ENCODE measurements around the gene CNTN5.

Gene CNTN5

GRCh38 chr11:99383648-99384245, 363.0 kb downstream of the CNTN5 start:
- no peak for DNase-seq (ENCODE audit: low spot score)

GRCh38 chr11:99391245-99391644, 370.5 kb downstream of the CNTN5 start:
- no peak for DNase-seq (ENCODE audit: low spot score)

DNA sequence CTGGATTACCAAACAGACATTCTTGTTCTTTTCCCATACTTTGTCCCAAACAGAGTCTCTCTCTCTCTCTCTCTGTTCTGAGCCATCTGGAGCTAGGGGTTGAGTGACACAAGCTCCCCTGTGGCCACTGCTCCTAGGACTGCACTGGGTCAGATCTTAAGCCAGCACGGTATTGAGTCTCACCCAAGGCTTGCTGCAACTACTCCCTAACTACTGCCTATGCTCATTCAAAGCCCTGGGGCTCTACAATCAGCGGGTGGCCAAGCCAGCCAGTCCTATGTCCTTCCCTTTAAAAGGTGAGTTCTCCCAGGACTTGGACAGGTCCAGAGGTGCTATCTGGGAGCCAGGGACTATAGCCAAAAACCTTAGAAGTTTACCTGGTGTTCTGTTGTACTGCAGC, 385.6 kb downstream of the CNTN5 start:
- no peak for DNase-seq (ENCODE audit: low spot score)

DNA sequence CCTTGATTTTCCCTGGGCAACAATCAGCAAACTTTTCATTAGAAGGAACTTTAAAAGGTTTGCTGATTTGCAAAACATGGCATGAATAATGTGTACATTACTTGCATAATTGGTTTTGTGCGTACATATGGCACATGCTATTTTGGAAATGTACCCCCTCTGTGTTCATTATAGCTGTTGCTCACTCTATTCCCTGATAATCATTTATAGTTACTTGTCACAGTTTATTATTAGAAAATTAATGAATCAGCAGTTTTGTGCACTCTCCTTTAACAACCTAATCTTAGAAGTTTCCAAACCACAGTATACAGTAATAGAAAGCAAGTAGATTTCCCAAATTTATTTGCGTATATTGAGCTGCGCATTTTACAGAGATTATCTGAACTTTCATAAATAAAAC, 389.9 kb downstream of the CNTN5 start:
- no peak for DNase-seq (ENCODE audit: low spot score)

DNA sequence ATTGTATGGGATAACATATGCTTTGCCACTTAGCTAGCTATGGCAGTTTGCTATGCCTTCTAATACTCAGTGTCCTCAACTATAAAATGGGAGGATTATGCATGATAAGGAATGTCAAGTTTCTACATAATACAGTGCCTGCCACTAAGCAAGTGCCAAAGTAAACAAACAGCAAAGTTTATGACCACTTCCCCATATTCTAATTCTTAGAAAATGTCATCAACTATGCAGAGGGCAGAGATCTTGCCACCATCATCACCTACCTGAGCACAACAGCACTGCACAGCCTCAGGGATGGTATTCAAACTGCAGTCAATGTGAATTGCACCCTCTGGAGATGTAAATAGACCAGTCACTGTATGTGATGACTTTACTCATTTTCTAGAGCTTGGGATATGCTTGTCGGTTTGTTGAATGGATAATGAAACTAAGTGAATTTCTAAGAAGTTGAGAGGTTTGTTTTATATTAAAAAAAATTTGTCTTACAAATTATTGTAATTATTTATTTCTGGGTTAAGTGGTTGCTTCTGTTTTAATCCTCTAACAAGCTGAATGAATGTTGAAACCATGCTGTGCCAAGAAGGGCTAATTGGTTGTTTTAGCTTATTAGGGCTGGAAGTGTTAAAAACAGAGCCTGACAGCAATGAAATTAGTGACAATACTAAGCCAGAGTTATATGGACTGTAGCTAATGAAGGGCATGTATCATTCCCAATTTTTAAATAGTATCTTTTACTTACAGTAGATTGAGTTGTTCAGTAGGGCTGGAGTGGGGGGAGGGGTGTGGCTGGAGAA, 398.4 kb downstream of the CNTN5 start:
- no peak for DNase-seq (ENCODE audit: low spot score)

GRCh38 chr11:99419991-99420390, 399.2 kb downstream of the CNTN5 start:
- no peak for DNase-seq (ENCODE audit: low spot score)

GRCh38 chr11:99422581-99423427, 402.1 kb downstream of the CNTN5 start:
- DNase-seq (ENCODE audit: low spot score) = no peak

DNA sequence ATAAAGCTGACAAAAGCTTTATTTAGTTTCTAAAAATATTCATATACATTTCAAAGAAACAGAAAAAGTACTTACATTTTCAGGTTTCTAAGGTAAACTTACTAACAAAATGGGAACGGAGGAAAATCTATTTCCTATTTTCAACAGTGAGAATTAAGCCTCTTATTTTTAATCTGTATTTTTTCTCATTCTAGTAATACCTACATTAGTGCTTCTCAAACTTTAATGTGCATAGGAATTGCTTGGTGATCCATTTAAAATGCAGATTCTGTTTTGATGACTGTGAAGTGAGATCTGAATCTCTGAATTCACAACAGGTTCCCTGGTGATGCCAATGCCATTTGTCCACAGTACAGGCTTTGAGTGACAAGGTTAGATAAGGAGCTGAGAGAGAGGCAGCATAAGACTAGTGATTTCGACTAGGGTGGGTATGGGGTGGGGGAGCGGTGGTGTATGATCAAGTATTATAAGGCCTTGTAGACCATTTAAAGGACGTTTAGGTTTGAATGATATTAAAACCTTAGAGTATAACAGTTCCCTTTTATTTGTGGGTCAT, 402.8 kb downstream of the CNTN5 start:
- no peak for DNase-seq (ENCODE audit: low spot score)

DNA sequence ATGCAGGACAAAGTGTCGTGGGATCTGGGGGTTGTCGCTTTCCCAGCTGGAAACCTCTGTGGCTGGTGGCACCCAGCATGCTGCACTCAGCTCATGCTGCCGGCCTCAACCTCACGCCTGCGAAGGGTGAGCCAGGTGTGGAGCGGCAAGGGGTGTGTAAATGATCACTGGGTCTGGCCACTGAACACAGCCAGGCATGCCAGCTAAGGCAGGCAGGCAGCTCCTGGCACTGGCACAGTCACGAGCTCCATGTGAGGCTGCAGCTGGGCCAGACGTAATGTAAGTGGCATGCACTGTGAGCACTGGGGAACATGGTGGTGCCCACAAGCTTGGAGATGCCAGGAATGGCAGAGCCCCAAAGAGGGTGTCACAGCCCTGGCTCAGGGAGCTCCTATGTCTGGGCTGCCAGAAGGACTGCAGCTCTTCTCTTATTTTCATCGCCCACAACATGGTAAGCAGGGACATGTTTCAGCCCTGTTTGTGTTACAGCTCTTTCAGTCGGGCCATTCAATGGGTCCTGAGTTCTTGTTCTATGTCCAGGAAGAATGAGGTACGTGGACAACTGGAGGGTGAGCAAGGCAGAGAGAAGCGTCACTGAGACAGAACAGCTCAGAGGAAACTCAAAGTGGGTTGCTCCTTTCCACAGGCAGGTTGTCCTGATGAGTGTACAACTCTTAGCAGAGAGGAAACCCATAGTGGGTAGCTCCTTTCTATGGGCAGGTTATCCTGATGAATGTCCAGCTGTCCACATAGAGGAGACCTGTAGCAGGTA, 403.8 kb downstream of the CNTN5 start:
- DNase-seq (ENCODE audit: low spot score) = no peak

GRCh38 chr11:99425596-99425995, 404.8 kb downstream of the CNTN5 start:
- DNase-seq (ENCODE audit: low spot score) = no peak

DNA sequence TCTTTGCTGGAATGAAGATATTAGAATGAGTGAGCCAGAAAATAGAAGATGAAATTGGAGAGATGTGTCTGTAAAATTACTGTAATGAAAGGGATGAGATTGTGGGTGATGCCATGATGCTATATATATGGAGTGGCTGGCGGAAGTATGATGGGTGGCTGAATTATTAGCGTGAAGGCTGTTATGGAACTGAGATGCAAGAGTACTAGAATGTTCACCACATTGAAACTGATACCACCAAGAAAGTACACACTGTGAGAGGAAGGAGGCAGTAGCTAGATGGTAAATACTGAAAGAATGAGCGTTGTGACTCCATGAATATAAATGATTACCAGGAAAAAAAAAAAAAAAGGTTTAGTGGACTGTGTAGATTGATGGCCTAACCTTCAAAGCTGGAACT, 411.9 kb downstream of the CNTN5 start:
- no peak for DNase-seq (ENCODE audit: low spot score)

GRCh38 chr11:99443276-99443675, 422.5 kb downstream of the CNTN5 start:
- DNase-seq (ENCODE audit: low spot score) = no peak

- DNase-seq (ENCODE audit: low spot score) = no peak
These were observed 425.7 kb downstream of the CNTN5 start for GRCh38 chr11:99446400-99446799.

DNA sequence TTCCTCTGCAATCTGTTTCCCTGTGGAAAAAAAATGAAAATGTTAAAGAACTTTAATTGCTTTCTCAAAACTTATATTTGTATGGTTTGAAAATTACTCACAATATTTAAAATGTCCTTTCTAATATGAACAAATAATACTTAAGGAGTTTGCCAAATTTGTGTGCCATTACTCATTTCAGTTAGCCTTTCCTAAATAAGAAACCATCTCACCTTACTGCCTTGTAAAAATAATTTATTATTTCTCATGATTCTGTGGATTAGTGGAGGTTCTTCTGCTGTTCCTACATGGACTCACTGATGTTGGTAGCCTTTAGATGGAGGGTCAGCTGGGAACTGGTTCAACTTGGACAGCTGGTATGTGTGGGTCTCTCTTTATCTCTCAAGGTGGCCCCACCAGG, 428.6 kb downstream of the CNTN5 start:
- no peak for DNase-seq (ENCODE audit: low spot score)

DNA sequence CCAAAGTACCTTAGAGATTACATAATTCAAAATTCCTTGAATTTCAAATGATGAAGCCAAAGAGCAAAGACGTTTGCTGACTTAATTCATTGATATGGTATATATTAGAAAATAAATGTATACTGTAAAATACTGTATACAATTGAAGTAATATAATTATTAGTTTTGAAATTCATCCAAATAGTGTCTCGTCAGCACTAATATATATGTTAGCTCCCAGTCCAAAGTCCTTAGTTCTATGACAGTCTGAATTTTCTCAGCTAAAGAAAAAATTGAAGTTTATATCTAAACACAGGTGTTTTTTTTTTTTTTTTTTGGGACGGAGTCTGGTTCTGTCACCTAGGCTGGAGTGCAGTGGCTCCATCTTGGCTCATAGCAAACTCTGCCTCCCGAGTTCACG, 431.3 kb downstream of the CNTN5 start:
- no peak for DNase-seq (ENCODE audit: low spot score)

- DNase-seq (ENCODE audit: low spot score) = no peak
These were observed 441.2 kb downstream of the CNTN5 start for GRCh38 chr11:99461913-99462312.

DNA sequence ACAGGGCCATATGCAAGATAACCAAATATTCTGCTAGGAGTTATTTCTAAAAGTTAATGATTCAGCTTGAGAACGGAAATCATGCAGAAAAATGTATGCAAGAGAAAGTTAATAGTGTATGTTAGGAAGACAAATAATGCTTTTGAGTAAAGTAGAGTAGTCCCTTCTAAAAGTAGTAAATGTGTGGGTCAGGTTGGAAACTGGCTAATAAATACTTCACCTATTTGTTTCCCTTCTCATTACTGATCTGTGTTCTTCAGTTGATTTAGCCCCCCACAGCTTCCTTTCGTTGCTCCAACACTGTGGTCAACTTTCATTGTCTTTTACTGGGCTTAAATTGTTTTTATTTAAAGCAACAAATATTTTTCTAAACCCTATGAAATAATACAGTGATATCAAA, 444.2 kb downstream of the CNTN5 start:
- no peak for DNase-seq (ENCODE audit: low spot score)

DNA sequence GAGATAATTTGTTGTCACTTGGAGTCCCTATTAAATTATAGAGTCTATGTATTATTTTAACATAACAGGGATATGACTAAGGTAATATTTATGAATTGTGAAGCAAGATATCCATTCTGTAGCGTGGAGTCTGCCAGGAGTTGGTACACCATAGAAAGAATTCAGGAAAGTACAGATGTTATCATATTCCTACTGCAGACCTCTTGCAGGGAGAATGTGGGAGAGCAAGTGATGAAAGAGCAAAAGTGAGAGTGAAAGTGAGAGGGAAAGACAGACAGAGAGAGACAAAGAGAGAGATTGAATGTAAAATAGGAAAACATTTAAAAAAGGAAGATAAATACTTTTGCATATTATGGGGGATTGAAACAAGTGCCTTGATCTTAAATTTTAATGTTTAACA, 468.8 kb downstream of the CNTN5 start:
- no peak for DNase-seq (ENCODE audit: low spot score)

- DNase-seq (ENCODE audit: low spot score) = no peak
These were observed 473.3 kb downstream of the CNTN5 start for GRCh38 chr11:99494065-99494464.

GRCh38 chr11:99501655-99502054, 480.9 kb downstream of the CNTN5 start:
- DNase-seq (ENCODE audit: low spot score) = no peak

DNA sequence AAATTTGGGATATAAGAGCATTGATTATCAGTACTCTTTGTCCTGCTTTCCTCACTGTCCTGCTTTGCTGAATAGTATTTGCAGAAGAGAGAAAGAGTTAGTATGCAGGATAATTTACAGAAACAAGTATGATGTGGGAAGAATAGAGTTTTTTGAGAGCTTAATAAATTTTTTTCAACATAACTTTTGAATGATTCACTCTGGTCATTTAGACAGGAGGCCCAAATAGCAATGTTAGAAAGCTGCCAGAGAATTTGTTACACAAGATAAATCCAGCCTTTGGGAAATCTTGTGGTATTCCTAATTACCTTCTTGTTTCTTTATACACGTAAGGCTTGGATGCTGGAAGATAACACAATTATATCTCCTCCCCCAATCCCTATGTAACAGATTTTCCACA, 484.6 kb downstream of the CNTN5 start:
- no peak for DNase-seq (ENCODE audit: low spot score)

DNA sequence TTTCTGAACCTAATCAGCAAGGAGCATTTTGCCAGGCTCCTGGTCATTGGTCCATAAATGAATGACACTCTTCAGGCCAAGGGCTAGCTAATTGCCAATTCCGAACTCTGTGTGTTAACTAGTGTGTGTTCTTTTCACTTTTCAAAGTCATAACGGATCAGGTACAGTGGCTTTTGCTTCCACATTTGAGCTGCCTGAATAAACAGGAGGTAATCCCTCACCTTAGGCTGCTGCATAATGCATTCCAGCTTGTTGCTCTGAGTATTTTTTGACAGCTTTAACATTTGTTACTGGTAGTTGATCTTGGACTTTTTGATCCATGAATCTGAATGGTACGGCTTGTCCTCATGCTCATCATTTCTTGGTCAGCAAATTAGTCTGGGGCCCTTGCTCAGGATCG, 485.1 kb downstream of the CNTN5 start:
- DNase-seq (ENCODE audit: low spot score) = no peak
